Mucosa of descending colon (tissue), 3 donors: ENCODE data around the gene HBE1. TPM values are rescaled to one million over a fixed set of nuclear protein-coding genes. Genes with fewer than 3 reads are reported as not detected.

Source experiments
- ATAC-seq: fragments of 200-7000 bp; cut with Tn5 transposase; one replicate; pipeline ENCODE4 v1.9.1; 2020; ENCODE audit warnings: mild to moderate bottlenecking, moderate library complexity
- DNase-seq, 3 donors: peaks; one replicate each; pipeline ENCODE4 v3.0.0-alpha.2; 2020
- H3K36me3 ChIP-seq: fragments of 200-600 bp; one replicate; pipeline ENCODE4 v1.8.0; 2021; ENCODE audit warnings: low read depth, mild to moderate bottlenecking
- H3K4me1 ChIP-seq: fragments of 200-600 bp; one replicate; pipeline ENCODE4 v1.8.0; 2021; ENCODE audit warnings: low read depth, mild to moderate bottlenecking
- H3K4me3 ChIP-seq: fragments of 200-600 bp; one replicate; pipeline ENCODE4 v1.8.0; 2021; ENCODE audit warnings: mild to moderate bottlenecking
- H3K9me3 ChIP-seq: fragments of 200-600 bp; one replicate; pipeline ENCODE4 v1.8.0; 2021; ENCODE audit warnings: mild to moderate bottlenecking
- CTCF ChIP-seq: fragments of 200-600 bp; IDR thresholded peaks from one replicate; pipeline ENCODE4 v1.8.0; 2022; ENCODE audit warnings: antibody characterized with exemption, mild to moderate bottlenecking
- intact Hi-C, 2 donors: fragments of 100-400 bp; cut with DNase I in 1 of 2; cut with micrococcal nuclease in 1 of 2; formaldehyde crosslinking; loops; one replicate each; pipeline versions ENCODE4 v1.11.0 to v1.11.1; 2022; cut with DNase I, micrococcal nuclease
- total RNA-seq, 3 donors: library from RNA; stranded (reverse); fragmentation: NEBNext Ultra II Directional in 2 of 3; extraction: Animal tissue kit (Norgen Biotek cat#: 25700) in 2 of 3; gene quantifications; one replicate each; pipeline versions ENCODE4 v1.2.1 to v1.2.4, GENCODE V29; 2021 to 2023
- donor health status: DM: no; HTN: no; CAD: no; lungs with moderate emphysema.
- donor health status: DM: no; HTN: no; CAD: no.
- donor health status: DM: no; HTN: yes; CAD: no.

HBE1 gene
- total RNA-seq, 3 donors from 2014 or later = not detected

- no peaks in the 10 kb centered on the region for H3K36me3 ChIP-seq
- DNase-seq = no peak
- H3K4me3 ChIP-seq = no peak overlapping the region
- no peaks in the 10 kb centered on the region for H3K4me1 ChIP-seq
- ATAC-seq = no peak
- TF ChIP-seq CTCF = no peak
- H3K9me3 ChIP-seq = no peaks in the 10 kb centered on the region
- intact Hi-C loops = no loop called here
Measured at GRCh38 chr11:5277807-5278382, 8.2 kb upstream of the HBE1 start.

- intact Hi-C loops = no loop called here
- no peak for TF ChIP-seq CTCF
- H3K4me1 ChIP-seq = no peaks in the 10 kb centered on the region
- no peak for ATAC-seq
- no peak for DNase-seq
- no peaks in the 10 kb centered on the region for H3K9me3 ChIP-seq
- no peaks in the 10 kb centered on the region for H3K36me3 ChIP-seq
- H3K4me3 ChIP-seq = no peak overlapping the region
Measured at GRCh38 chr11:5276697-5277096, 7.0 kb upstream of the HBE1 start.

GRCh38 chr11:5275369-5276110, 5.8 kb upstream of the HBE1 start:
- intact Hi-C loops = no loop called here

GRCh38 chr11:5274395-5274794, 4.7 kb upstream of the HBE1 start:
- Histone ChIP-seq H3K4me1 (no peaks in the 10 kb centered on the region), H3K4me3 (no peak overlapping the region), H3K9me3 (no peaks in the 10 kb centered on the region), H3K36me3 (no peaks in the 10 kb centered on the region)
- TF ChIP-seq CTCF = no peak
- intact Hi-C loops = no loop called here
- ATAC-seq (no peak), DNase-seq (no peak)

More at GRCh38 chr11:5275369-5276110, 5.8 kb upstream of the HBE1 start:
- DNase-seq (no peak), ATAC-seq (no peak)
- H3K4me3 ChIP-seq = no peak overlapping the region
- TF ChIP-seq CTCF = no peak
- no peaks in the 10 kb centered on the region for H3K4me1 ChIP-seq
- H3K36me3 ChIP-seq = no peaks in the 10 kb centered on the region
- no peaks in the 10 kb centered on the region for H3K9me3 ChIP-seq

GRCh38 chr11:5272395-5273017, 2.8 kb upstream of the HBE1 start:
- intact Hi-C loops = no loop called here

More at GRCh38 chr11:5272395-5273017, 2.8 kb upstream of the HBE1 start:
- DNase-seq (no peak), ATAC-seq (no peak)
- H3K4me3 ChIP-seq = no peak overlapping the region
- no peaks in the 10 kb centered on the region for H3K9me3 ChIP-seq
- no peak for TF ChIP-seq CTCF
- no peaks in the 10 kb centered on the region for H3K4me1 ChIP-seq
- H3K36me3 ChIP-seq = no peaks in the 10 kb centered on the region
